PC-9 (cell line): ENCODE measurements around the gene SLC39A3. TPM values are rescaled to one million over a fixed set of nuclear protein-coding genes. Genes with fewer than 3 reads are reported as not detected.
A peak's percentile ranks its signal among the peaks of the same experiment; 100 is the strongest.

Source experiments
- BruUV-seq: library from RNA; stranded (reverse); fragments of 400-500 nt; replicated peaks from 2 replicates; lab custom pipeline; 2021; lab: Mats Ljungman, UMichigan
- CTCF ChIA-PET: fragments of 300-600 bp; sonication (Branson Sonifier 250); formaldehyde crosslinking; loops from one replicate; lab custom pipeline; 2022; ENCODE audit warnings: antibody characterized with exemption; lab: Charles Lee
- POLR2A ChIA-PET: fragments of 300-600 bp; sonication (Branson Sonifier 250); formaldehyde crosslinking; loops from one replicate; lab custom pipeline; 2022; ENCODE audit warnings: antibody characterized with exemption; ENCODE audit not compliant: unreplicated experiment; lab: Charles Lee
- DNase-seq, 2 experiments: peaks; one replicate each; pipeline versions ENCODE4 v3.0.0 to v3.0.0-alpha.2; 2015 to 2022; ENCODE audit warnings: mixed read lengths in 1 of 2
- H2AFZ ChIP-seq: fragments of 200-600 bp; sonication (generic); 2 replicates; pipeline ENCODE4 v1.8.1; 2017; ENCODE audit warnings: antibody characterized with exemption
- H3F3A ChIP-seq: fragments of 200-600 bp; sonication (generic); 2 replicates; pipeline ENCODE4 v1.8.1; 2017; ENCODE audit warnings: antibody characterized with exemption, mild to moderate bottlenecking, low read depth; ENCODE audit not compliant: insufficient read depth
- H3K27ac ChIP-seq: fragments of 200-600 bp; sonication (generic); 2 replicates; pipeline ENCODE4 v1.6.1; 2016; ENCODE audit warnings: mixed run types
- H3K27me3 ChIP-seq: fragments of 200-600 bp; sonication (generic); 2 replicates; pipeline ENCODE4 v1.6.1; 2016; ENCODE audit warnings: low read depth, mixed run types; ENCODE audit not compliant: insufficient read depth
- H3K36me3 ChIP-seq: fragments of 200-600 bp; sonication (generic); 2 replicates; pipeline ENCODE4 v1.6.1; 2016; ENCODE audit warnings: low read depth, mixed run types
- H3K4me1 ChIP-seq: fragments of 200-600 bp; sonication (generic); replicated peaks from 2 replicates; pipeline ENCODE4 v1.6.1; 2016; ENCODE audit warnings: mixed run types; ENCODE audit not compliant: insufficient read depth
- H3K4me2 ChIP-seq: fragments of 200-600 bp; sonication (generic); 2 replicates; pipeline ENCODE4 v1.6.1; 2017; ENCODE audit warnings: mixed run types
- H3K4me3 ChIP-seq: fragments of 200-600 bp; sonication (generic); 2 replicates; pipeline ENCODE4 v1.6.1; 2016; ENCODE audit warnings: mixed run types
- H3K79me2 ChIP-seq: fragments of 200-600 bp; sonication (generic); 2 replicates; pipeline ENCODE4 v1.6.1; 2017; ENCODE audit warnings: low read depth, mixed run types
- H3K9me2 ChIP-seq: fragments of 200-600 bp; sonication (generic); 2 replicates; pipeline ENCODE4 v1.8.1; 2017; ENCODE audit warnings: mild to moderate bottlenecking; ENCODE audit not compliant: insufficient read depth
- H3K9me3 ChIP-seq: fragments of 200-600 bp; sonication (generic); 2 replicates; pipeline ENCODE4 v1.8.1; 2016; ENCODE audit warnings: low read depth; ENCODE audit not compliant: insufficient read depth
- H4K20me1 ChIP-seq: fragments of 200-600 bp; sonication (generic); 2 replicates; pipeline ENCODE4 v1.8.1; 2017; ENCODE audit not compliant: insufficient read depth
- CTCF ChIP-seq: fragments of 200-600 bp; sonication (generic); conservative IDR thresholded peaks from 2 replicates; pipeline ENCODE4 v1.6.1; 2017; ENCODE audit warnings: mixed run types, antibody characterized with exemption, mild to moderate bottlenecking, moderate library complexity
- EZH2 ChIP-seq: fragments of 200-600 bp; sonication (generic); IDR thresholded peaks from 2 replicates; pipeline ENCODE4 v1.8.0; 2017; ENCODE audit warnings: antibody characterized with exemption, low read depth
- intact Hi-C: fragments of 100-400 bp; cut with micrococcal nuclease; formaldehyde crosslinking; loops from one replicate; pipeline ENCODE4 v1.10.0; 2022; ENCODE audit not compliant: unreplicated experiment
- total RNA-seq: library from RNA; stranded (reverse); gene quantifications from 2 replicates; pipeline ENCODE4 v1.2.3, GENCODE V29; 2021

Gene SLC39A3
- total RNA-seq, 1 experiment from 2014 or later: 21.6 TPM

- intact Hi-C loops: no loop called here
- no peaks in the 10 kb centered on the region for H3K79me2 ChIP-seq
- peak overlapping the region; percentile 35; the same call in 1 of the 2 replicates for H3K4me3 ChIP-seq
- no peaks in the 10 kb centered on the region for H3K36me3 ChIP-seq
- CTCF ChIA-PET: no interaction called here
- no peaks in the 10 kb centered on the region for H3K9me3 ChIP-seq
- no peaks in the 10 kb centered on the region for H3K9me2 ChIP-seq
- POLR2A ChIA-PET: no interaction called here
- H3K4me2 ChIP-seq: peak overlapping the region; percentile 68
- H2AFZ ChIP-seq: no peak overlapping the region
- BruUV-seq: no TSS peak
- no peak for TF ChIP-seq CTCF
- TF ChIP-seq EZH2: no peak
- no peaks in the 10 kb centered on the region for H4K20me1 ChIP-seq
- no peaks in the 10 kb centered on the region for H3K27me3 ChIP-seq
- peak; percentile 19 to 40 for DNase-seq
- peaks cover 8% of the 10 kb centered on the region; the same call in 1 of the 2 replicates for H3F3A ChIP-seq
- H3K27ac ChIP-seq: no peak overlapping the region
- peaks cover 25% of the 10 kb centered on the region; the same call in 1 of the 2 replicates for H3K4me1 ChIP-seq
Observed at GRCh38 chr19:2727640-2727944, 12.2 kb downstream of the SLC39A3 start.

GRCh38 chr19:2726904-2727639 is 12.7 kb downstream of the SLC39A3 start:
- no peaks in the 10 kb centered on the region for H3K36me3 ChIP-seq
- no peak for TF ChIP-seq EZH2
- TF ChIP-seq CTCF: no peak
- H3K9me3 ChIP-seq: no peaks in the 10 kb centered on the region
- peak overlapping the region; percentile 68 for H3K4me2 ChIP-seq
- no TSS peak for BruUV-seq
- CTCF ChIA-PET: no interaction called here
- POLR2A ChIA-PET: no interaction called here
- H3F3A ChIP-seq: peaks cover 8% of the 10 kb centered on the region; the same call in 1 of the 2 replicates
- H3K79me2 ChIP-seq: no peaks in the 10 kb centered on the region
- no peak overlapping the region for H3K27ac ChIP-seq
- DNase-seq: peak; percentile 45 to 76
- H3K4me1 ChIP-seq: peaks cover 25% of the 10 kb centered on the region; the same call in 1 of the 2 replicates
- intact Hi-C loops: no loop called here
- no peak overlapping the region for H2AFZ ChIP-seq
- H3K9me2 ChIP-seq: no peaks in the 10 kb centered on the region
- H3K4me3 ChIP-seq: peak overlapping the region; percentile 35
- no peaks in the 10 kb centered on the region for H4K20me1 ChIP-seq
- H3K27me3 ChIP-seq: peaks cover 3% of the 10 kb centered on the region; the same call in 1 of the 2 replicates

GRCh38 chr19:2726160-2726855 is 13.5 kb downstream of the SLC39A3 start:
- Histone ChIP-seq H3K36me3 (no peaks in the 10 kb centered on the region), H2AFZ (no peak overlapping the region), H4K20me1 (no peaks in the 10 kb centered on the region), H3K79me2 (no peaks in the 10 kb centered on the region), H3F3A (peaks cover 8% of the 10 kb centered on the region; the same call in 1 of the 2 replicates), H3K4me1 (peaks cover 25% of the 10 kb centered on the region; the same call in 1 of the 2 replicates), H3K9me2 (no peaks in the 10 kb centered on the region), H3K4me3 (0 out of 2 replicates have a peak overlapping the region, but pooled peaks have one; percentile 35), H3K4me2 (peak overlapping the region; percentile 68), H3K9me3 (no peaks in the 10 kb centered on the region), H3K27ac (no peak overlapping the region), H3K27me3 (peaks cover 10% of the 10 kb centered on the region; the same call in 1 of the 2 replicates)
- POLR2A ChIA-PET: no interaction called here
- CTCF ChIA-PET: no interaction called here
- no TSS peak for BruUV-seq
- intact Hi-C loops: no loop called here
- TF ChIP-seq EZH2 (no peak), CTCF (no peak)
- DNase-seq: no peak
